Central memory CD8-positive, alpha-beta T cell (primary cell): Measurements from ENCODE around the gene AGPAT3.

Source experiments
- ATAC-seq: fragments of 150-1000 bp; cut with Tn5 transposase; replicated peaks from 2 replicates; pipeline ENCODE4 v1.10.0; 2022; ENCODE audit warnings: mild to moderate bottlenecking, moderate FRiP score, moderate number of reproducible peaks; ENCODE audit not compliant: poor library complexity, severe bottlenecking; ENCODE audit errors: extremely low read depth
- DNase-seq, 2 donors: peaks; one replicate each; pipeline ENCODE4 v3.0.0; 2021; ENCODE audit warnings: low spot score in 2 of 2
- H3K27ac Mint-ChIP-seq: one replicate; pipeline ENCODE4 v1.8.0; 2022; ENCODE audit warnings: low read depth, mild to moderate bottlenecking, moderate library complexity, mixed read lengths
- H3K27me3 Mint-ChIP-seq: one replicate; pipeline ENCODE4 v1.8.0; 2022; ENCODE audit warnings: mixed read lengths
- H3K36me3 Mint-ChIP-seq: one replicate; pipeline ENCODE4 v1.8.0; 2022; ENCODE audit warnings: mild to moderate bottlenecking, moderate library complexity, mixed read lengths; ENCODE audit not compliant: insufficient read depth
- H3K4me1 Mint-ChIP-seq: one replicate; pipeline ENCODE4 v1.8.0; 2022; ENCODE audit warnings: mixed read lengths
- H3K4me3 Mint-ChIP-seq: one replicate; pipeline ENCODE4 v1.8.0; 2022; ENCODE audit warnings: mild to moderate bottlenecking, moderate library complexity, mixed read lengths
- H3K9me3 Mint-ChIP-seq: one replicate; pipeline ENCODE4 v1.8.0; 2022; ENCODE audit warnings: mixed read lengths

The AGPAT3 gene

DNA sequence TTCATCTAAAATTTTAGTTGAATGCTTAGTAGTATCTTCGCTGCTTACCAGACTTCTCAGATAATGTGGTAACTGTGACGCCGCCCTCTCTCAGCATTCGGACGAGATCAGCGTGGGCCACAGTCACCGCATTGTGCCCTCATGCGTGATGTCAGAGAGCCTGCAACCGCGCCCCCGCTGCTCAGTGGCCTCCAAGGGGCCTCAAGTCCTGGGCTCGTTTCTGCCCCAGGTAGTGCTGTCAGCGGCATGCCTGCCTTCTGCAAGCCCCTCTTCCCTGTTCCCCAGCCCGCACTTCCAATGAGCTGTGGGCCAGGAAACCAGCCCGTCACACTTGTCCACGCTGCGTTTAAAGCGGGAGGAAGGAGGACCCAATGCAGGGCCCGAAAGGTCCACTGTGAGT is 85.5 kb downstream of the AGPAT3 start:
- no peak overlapping the region for H3K4me3 Mint-ChIP-seq
- DNase-seq (no peak), ATAC-seq (no peak)
- no peaks in the 10 kb centered on the region for H3K27me3 Mint-ChIP-seq
- H3K4me1 Mint-ChIP-seq: peaks cover 17% of the 10 kb centered on the region
- no peaks in the 10 kb centered on the region for H3K9me3 Mint-ChIP-seq
- H3K27ac Mint-ChIP-seq: no peak overlapping the region
- peaks cover 13% of the 10 kb centered on the region for H3K36me3 Mint-ChIP-seq

GRCh38 chr21:43950936-43951335 is 85.9 kb downstream of the AGPAT3 start:
- H3K27ac Mint-ChIP-seq: no peak overlapping the region
- ATAC-seq (no peak), DNase-seq (no peak)
- peaks cover 17% of the 10 kb centered on the region for H3K4me1 Mint-ChIP-seq
- H3K4me3 Mint-ChIP-seq: no peak overlapping the region
- no peaks in the 10 kb centered on the region for H3K27me3 Mint-ChIP-seq
- H3K36me3 Mint-ChIP-seq: peaks cover 13% of the 10 kb centered on the region
- no peaks in the 10 kb centered on the region for H3K9me3 Mint-ChIP-seq

- Mint-ChIP-seq H3K36me3 (peaks cover 13% of the 10 kb centered on the region), H3K9me3 (no peaks in the 10 kb centered on the region), H3K27ac (no peak overlapping the region), H3K4me1 (peaks cover 17% of the 10 kb centered on the region), H3K27me3 (no peaks in the 10 kb centered on the region), H3K4me3 (no peak overlapping the region)
- ATAC-seq (no peak), DNase-seq (no peak)
Measured at GRCh38 chr21:43951911-43952703, 87.1 kb downstream of the AGPAT3 start.

DNA sequence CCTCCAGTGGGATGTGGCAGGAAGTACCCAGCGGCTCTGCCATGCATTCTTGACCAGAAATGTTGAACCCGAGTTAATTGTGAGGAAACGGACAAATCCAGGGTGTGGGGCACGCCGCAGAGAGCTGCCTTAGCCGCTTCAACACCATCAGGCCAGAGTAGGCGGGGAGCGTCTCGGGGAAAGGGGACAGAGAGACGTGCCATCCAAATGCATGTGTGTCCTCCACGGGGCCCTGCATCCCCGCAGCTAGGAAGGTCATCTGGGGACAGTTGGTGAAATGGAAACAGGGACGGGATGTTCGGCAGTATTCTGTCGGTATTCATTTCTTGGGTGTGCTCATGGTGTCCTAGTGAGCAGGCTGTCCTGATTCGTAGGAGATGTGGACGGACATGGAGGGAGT is 88.0 kb downstream of the AGPAT3 start:
- DNase-seq (no peak), ATAC-seq (no peak)

DNA sequence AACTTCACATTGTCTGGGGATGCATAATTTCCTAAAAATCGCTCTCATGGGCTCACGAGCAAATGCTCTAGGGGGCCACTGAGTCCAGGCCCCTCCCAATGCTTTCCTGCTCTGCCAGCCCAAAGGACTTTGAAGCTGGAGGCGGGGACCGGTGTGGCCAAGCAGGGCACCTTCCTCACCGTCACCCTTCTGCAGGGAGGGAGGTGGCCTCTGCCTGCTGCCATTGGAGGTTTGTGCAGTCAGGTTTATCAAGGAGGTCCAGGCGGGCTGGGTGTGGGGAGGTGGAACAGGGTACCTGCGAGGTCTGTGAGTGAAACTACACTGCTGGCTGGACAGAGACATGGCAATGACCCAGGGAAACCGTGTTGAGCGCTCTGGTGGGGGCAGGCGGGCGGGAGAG is 89.0 kb downstream of the AGPAT3 start:
- H3K36me3 Mint-ChIP-seq: peaks cover 11% of the 10 kb centered on the region
- DNase-seq: no peak
- no peak for ATAC-seq
- H3K4me1 Mint-ChIP-seq: peaks cover 17% of the 10 kb centered on the region
- H3K27me3 Mint-ChIP-seq: no peaks in the 10 kb centered on the region
- no peak overlapping the region for H3K27ac Mint-ChIP-seq
- no peak overlapping the region for H3K4me3 Mint-ChIP-seq
- no peaks in the 10 kb centered on the region for H3K9me3 Mint-ChIP-seq

More for the DNA sequence above, 88.0 kb downstream of the AGPAT3 start:
- Mint-ChIP-seq H3K27me3 (no peaks in the 10 kb centered on the region), H3K36me3 (peaks cover 13% of the 10 kb centered on the region), H3K4me3 (no peak overlapping the region), H3K9me3 (no peaks in the 10 kb centered on the region), H3K27ac (no peak overlapping the region), H3K4me1 (peaks cover 17% of the 10 kb centered on the region)

DNA sequence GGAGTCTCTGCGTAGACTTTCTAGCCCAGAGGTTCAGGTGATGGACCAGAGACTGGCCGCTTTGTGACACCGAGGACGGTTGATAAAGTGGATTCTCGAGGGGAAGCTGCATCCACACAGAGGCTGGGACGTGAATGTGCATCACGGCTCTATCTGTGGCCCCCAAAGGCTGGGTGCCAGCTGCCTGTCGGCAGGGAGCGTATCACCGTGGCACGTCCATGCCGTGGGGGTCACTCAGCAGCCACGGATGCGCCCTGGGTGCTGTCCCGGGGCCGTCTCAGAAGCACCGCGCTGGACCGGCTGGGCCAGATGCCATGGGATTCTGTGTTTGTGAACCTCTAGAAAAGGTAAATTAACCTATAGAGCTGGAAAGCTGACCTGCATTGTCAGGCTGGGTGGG is 89.9 kb downstream of the AGPAT3 start:
- DNase-seq: no peak
- Mint-ChIP-seq H3K9me3 (no peaks in the 10 kb centered on the region), H3K4me1 (peaks cover 9% of the 10 kb centered on the region), H3K27ac (no peak overlapping the region), H3K27me3 (no peaks in the 10 kb centered on the region), H3K36me3 (peaks cover 8% of the 10 kb centered on the region), H3K4me3 (no peak overlapping the region)
- ATAC-seq: no peak

GRCh38 chr21:43956019-43956669 is 91.1 kb downstream of the AGPAT3 start:
- H3K27me3 Mint-ChIP-seq: no peaks in the 10 kb centered on the region
- H3K4me1 Mint-ChIP-seq: peaks cover 6% of the 10 kb centered on the region
- no peak overlapping the region for H3K27ac Mint-ChIP-seq
- no peak overlapping the region for H3K4me3 Mint-ChIP-seq
- no peaks in the 10 kb centered on the region for H3K9me3 Mint-ChIP-seq
- ATAC-seq (no peak), DNase-seq (no peak)
- H3K36me3 Mint-ChIP-seq: peaks cover 7% of the 10 kb centered on the region

GRCh38 chr21:43956670-43957035 is 91.6 kb downstream of the AGPAT3 start:
- no peaks in the 10 kb centered on the region for H3K9me3 Mint-ChIP-seq
- peaks cover 8% of the 10 kb centered on the region for H3K36me3 Mint-ChIP-seq
- DNase-seq (no peak), ATAC-seq (no peak)
- H3K4me1 Mint-ChIP-seq: peaks cover 4% of the 10 kb centered on the region
- H3K4me3 Mint-ChIP-seq: no peak overlapping the region
- no peaks in the 10 kb centered on the region for H3K27me3 Mint-ChIP-seq
- H3K27ac Mint-ChIP-seq: no peak overlapping the region

DNA sequence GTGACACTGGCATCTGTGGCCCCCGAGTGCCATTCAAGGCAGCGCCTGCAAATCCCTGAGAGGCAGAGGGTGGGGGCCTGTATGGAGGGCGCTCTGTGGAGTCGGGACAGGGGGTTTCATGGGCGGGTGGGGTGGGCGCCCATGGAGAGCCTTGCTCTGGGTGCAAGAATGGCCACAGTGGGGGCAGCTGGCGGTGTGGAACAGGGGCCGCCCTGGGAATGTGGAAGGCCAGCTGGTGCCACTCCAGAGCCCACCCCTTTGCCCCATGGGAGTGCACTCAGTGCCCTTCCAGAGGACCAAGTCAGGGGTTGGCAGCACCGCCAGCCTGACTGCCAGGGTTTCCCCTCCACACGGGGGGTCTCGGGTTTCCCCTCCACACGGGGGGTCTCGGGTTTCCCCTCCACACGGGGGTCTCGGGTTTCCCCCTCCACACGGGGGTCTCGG is 92.1 kb downstream of the AGPAT3 start:
- H3K4me3 Mint-ChIP-seq: no peak overlapping the region
- DNase-seq: no peak
- H3K36me3 Mint-ChIP-seq: peaks cover 7% of the 10 kb centered on the region
- no peak for ATAC-seq
- no peak overlapping the region for H3K27ac Mint-ChIP-seq
- H3K27me3 Mint-ChIP-seq: no peaks in the 10 kb centered on the region
- no peaks in the 10 kb centered on the region for H3K4me1 Mint-ChIP-seq
- no peaks in the 10 kb centered on the region for H3K9me3 Mint-ChIP-seq

DNA sequence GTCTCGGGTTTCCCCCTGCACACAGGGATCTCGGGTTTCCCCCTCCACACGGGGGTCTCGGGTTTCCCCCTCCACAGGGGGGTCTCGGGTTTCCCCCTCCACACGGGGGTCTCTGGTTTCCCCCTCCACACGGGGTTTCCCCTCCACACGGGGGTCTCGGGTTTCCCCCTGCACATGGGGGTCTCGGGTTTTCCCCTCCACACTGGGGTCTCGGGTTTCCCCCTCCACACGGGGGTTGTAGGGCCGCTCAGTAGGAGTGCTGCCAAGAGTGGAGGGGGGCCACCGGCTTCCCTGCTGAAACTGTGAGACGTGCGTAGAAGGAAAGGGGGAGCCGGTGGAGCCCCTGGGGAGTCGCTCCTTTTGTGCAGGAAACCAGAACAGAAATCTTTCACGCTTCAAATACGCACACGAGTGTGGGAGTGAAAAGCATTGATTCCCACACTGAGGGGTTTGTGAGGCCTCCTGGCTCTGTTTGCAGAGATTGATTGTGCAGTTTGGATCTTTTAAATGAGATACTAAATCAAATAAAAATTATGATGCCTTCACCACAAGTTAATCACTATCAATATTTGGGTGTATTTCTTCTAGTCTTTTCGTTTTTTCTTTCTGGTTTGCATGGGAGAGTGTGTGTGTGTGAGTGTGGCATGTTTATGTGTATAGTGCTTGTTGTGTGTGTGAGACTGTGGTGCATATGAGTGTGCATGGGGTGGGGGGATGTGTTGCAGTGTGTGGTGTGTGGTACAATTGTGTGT is 92.8 kb downstream of the AGPAT3 start:
- peaks cover 7% of the 10 kb centered on the region for H3K36me3 Mint-ChIP-seq
- H3K27me3 Mint-ChIP-seq: no peaks in the 10 kb centered on the region
- peak; percentile 14 for ATAC-seq
- no peak overlapping the region for H3K4me3 Mint-ChIP-seq
- H3K4me1 Mint-ChIP-seq: peaks cover 1% of the 10 kb centered on the region
- H3K9me3 Mint-ChIP-seq: no peaks in the 10 kb centered on the region
- no peak overlapping the region for H3K27ac Mint-ChIP-seq
- DNase-seq: no peak

GRCh38 chr21:43958364-43959158 is 93.5 kb downstream of the AGPAT3 start:
- Mint-ChIP-seq H3K36me3 (peaks cover 10% of the 10 kb centered on the region), H3K4me3 (no peak overlapping the region), H3K27me3 (no peaks in the 10 kb centered on the region), H3K4me1 (peaks cover 6% of the 10 kb centered on the region), H3K9me3 (no peaks in the 10 kb centered on the region), H3K27ac (no peak overlapping the region)
- no peak for DNase-seq
- peak; percentile 26 for ATAC-seq
